ENCODE results near the gene SHISA7.

SHISA7 gene

GRCh38 chr19:55387736-55388497, 55.2 kb downstream of the SHISA7 start:
- POLR2A ChIA-PET: interaction anchor here (1.0 to 7.3 kb wide), 9 partner anchors 12 to 129 kb away, joined by 3 to 78 read pairs (median 6); partner anchors contain the start of genes HSPBP1, IL11, KMT5C and UBE2S
- peak overlapping the region; percentile 84 for H3K27ac ChIP-seq (ENCODE audit: extremely low read depth, low read depth, low read length)
- peaks cover 8 to 59% of the 10 kb centered on the region in 2 experiments for H3K36me3 ChIP-seq (ENCODE audit: control insufficient read depth in 2 of 2, insufficient read depth in 1 of 2, low read length in 2 of 2)
- H3K4me3 ChIP-seq (ENCODE audit: low read depth, low read length): no peak overlapping the region; the same call in 1 of the 2 replicates
- peaks cover 30% of the 10 kb centered on the region for H3K4me1 ChIP-seq (ENCODE audit: control insufficient read depth, insufficient read depth, low read length)
- CTCF ChIA-PET: interaction anchor here (0.7 to 4.4 kb wide), 5 partner anchors 19 to 247 kb away, joined by 3 to 20 read pairs (median 4); partner anchors contain the start of gene ZNF865
- TF ChIP-seq EGR2 (tag by site-specific recombination; IDR thresholded peaks at IDR 0.05; ENCODE audit: low read depth): no peak
- TF ChIP-seq HOXC10 (CRISPR knock-in tag; IDR thresholded peaks at IDR 0.05): peak; percentile 92; the same call in 1 of the 2 replicates
- H3K9me3 ChIP-seq (ENCODE audit: control insufficient read depth, insufficient read depth, low read depth, low read length): no peaks in the 10 kb centered on the region

- H3K4me1 ChIP-seq (ENCODE audit: control insufficient read depth, insufficient read depth, low read length): peaks cover 27% of the 10 kb centered on the region
- H3K36me3 ChIP-seq (ENCODE audit: control insufficient read depth in 2 of 2, insufficient read depth in 1 of 2, low read length in 2 of 2): peaks cover 8 to 53% of the 10 kb centered on the region in 2 experiments
These were observed 56.6 kb downstream of the SHISA7 start for GRCh38 chr19:55386493-55386971.

GRCh38 chr19:55385724-55386492, 57.2 kb downstream of the SHISA7 start, which contains the start of gene RPL28:
Gene RPL28 (plus strand): TSS chr19:55385932. CDS start chr19:55386358, 426 bp downstream.
- peak within 1 kb of the TSS; percentile 94 for H3K4me3 ChIP-seq (ENCODE audit: low read depth, low read length)
- ChIA-PET POLR2A (interaction anchor here (0.7 to 7.3 kb wide), 6 partner anchors 14 to 214 kb away, joined by 3 to 78 read pairs (median 12); partner anchors contain the start of genes FIZ1, KMT5C, UBE2S and ZNF524), CTCF (interaction anchor here (1.3 kb wide), 1 partner anchor 94 kb away, joined by 4 read pairs; no protein-coding TSS in a partner anchor)
- H3K9me3 ChIP-seq (ENCODE audit: control insufficient read depth, insufficient read depth, low read depth, low read length): no peaks in the 10 kb centered on the region
- H3K4me1 ChIP-seq (ENCODE audit: control insufficient read depth, insufficient read depth, low read length): peaks cover 27% of the 10 kb centered on the region
- H3K36me3 ChIP-seq (ENCODE audit: control insufficient read depth in 2 of 2, insufficient read depth in 1 of 2, low read length in 2 of 2): peaks cover 8 to 47% of the 10 kb centered on the region in 2 experiments
- peak within 1 kb of the TSS; percentile 84 for H3K27ac ChIP-seq (ENCODE audit: extremely low read depth, low read depth, low read length)
- peak; percentile 95 for TF ChIP-seq ZBTB11 (tag by site-specific recombination; conservative IDR thresholded peaks at IDR 0.05; ENCODE audit: low read depth)
- peak; percentile 22; the same call in 1 of the 2 replicates for TF ChIP-seq INSM2 (tag by site-specific recombination; IDR thresholded peaks at IDR 0.05)
- TF ChIP-seq ZNF354C (tag by site-specific recombination; IDR thresholded peaks at IDR 0.05; ENCODE audit: borderline replicate concordance, low read depth): no peak
- peak; percentile 10; the same call in 1 of the 2 replicates for TF ChIP-seq ZNF449 (tag by site-specific recombination; IDR thresholded peaks at IDR 0.05)
- no peak for TF ChIP-seq PRDM6 (tag by site-specific recombination; IDR thresholded peaks at IDR 0.05)
- peak; percentile 68 for TF ChIP-seq HOXD13 (CRISPR knock-in tag; IDR thresholded peaks at IDR 0.05; ENCODE audit: borderline replicate concordance)
- 0 out of 2 replicates have a peak, but pooled peaks have one; percentile 31 for TF ChIP-seq CTCF (tag by site-specific recombination; IDR thresholded peaks at IDR 0.05)
- TF ChIP-seq ZNF426 (tag by site-specific recombination; IDR thresholded peaks at IDR 0.05): no peak
- TF ChIP-seq GFI1B (tag by site-specific recombination; IDR thresholded peaks at IDR 0.05): no peak
- no peak for TF ChIP-seq ZNF302 (tag by site-specific recombination; IDR thresholded peaks at IDR 0.05; ENCODE audit: low read depth)
- TF ChIP-seq ZNF626 (tag by site-specific recombination; IDR thresholded peaks at IDR 0.05): no peak
- peak; percentile 70; the same call in 1 of the 2 replicates for TF ChIP-seq ZNF785 (tag by site-specific recombination; IDR thresholded peaks at IDR 0.05)

More at GRCh38 chr19:55386493-55386971, 56.6 kb downstream of the SHISA7 start:
- POLR2A ChIA-PET: interaction anchor here (0.7 to 7.3 kb wide), 9 partner anchors 13 to 213 kb away, joined by 3 to 78 read pairs (median 6); partner anchors contain the start of genes FIZ1, HSPBP1, IL11 and KMT5C
- TF ChIP-seq ZNF610 (tag by site-specific recombination; IDR thresholded peaks at IDR 0.05; ENCODE audit: borderline replicate concordance) (no peak), SP2 (tag by site-specific recombination; IDR thresholded peaks at IDR 0.05) (peak; percentile 49), ZNF654 (tag by site-specific recombination; IDR thresholded peaks at IDR 0.05; ENCODE audit: low read depth) (no peak), ZNF335 (tag by site-specific recombination; conservative IDR thresholded peaks at IDR 0.05) (peak; percentile 8)
- peak overlapping the region; percentile 84 for H3K27ac ChIP-seq (ENCODE audit: extremely low read depth, low read depth, low read length)
- CTCF ChIA-PET: interaction anchor here (1.0 to 1.3 kb wide), 2 partner anchors 95 to 220 kb away, joined by 4 read pairs; partner anchors contain the start of gene ZNF865
- peak overlapping the region; percentile 94 for H3K4me3 ChIP-seq (ENCODE audit: low read depth, low read length)
- H3K9me3 ChIP-seq (ENCODE audit: control insufficient read depth, insufficient read depth, low read depth, low read length): no peaks in the 10 kb centered on the region
